ENCODE data around the gene A1BG.
"Not testable (repeated sequence)": the region's sequence is repeated elsewhere in the genome, so short reads cannot be mapped to it uniquely, and the experiment has no call there.

A1BG gene

GRCh38 chr19:58338825-58339558, 14.3 kb downstream of the A1BG start:
- FAIRE-seq (no peak), DNase-seq (ENCODE audit: insufficient read length, low spot score) (no peak)

GRCh38 chr19:58338336-58338735, 15.0 kb downstream of the A1BG start:
- FAIRE-seq: no peak
- no peak for DNase-seq (ENCODE audit: insufficient read length, low spot score)

GRCh38 chr19:58336820-58337219, 16.5 kb downstream of the A1BG start:
- no peak for DNase-seq (ENCODE audit: insufficient read length, low spot score)
- no peak for FAIRE-seq

GRCh38 chr19:58336216-58336615, 17.1 kb downstream of the A1BG start:
- DNase-seq (ENCODE audit: insufficient read length, low spot score) (no peak), FAIRE-seq (no peak)

GRCh38 chr19:58335630-58336029, 17.7 kb downstream of the A1BG start:
- FAIRE-seq (no peak), DNase-seq (ENCODE audit: insufficient read length, low spot score) (no peak)

GRCh38 chr19:58334691-58335249, 18.5 kb downstream of the A1BG start:
- FAIRE-seq: no peak

GRCh38 chr19:58332697-58333096, 20.6 kb downstream of the A1BG start:
- DNase-seq (ENCODE audit: insufficient read length, low spot score): no peak
- no peak for FAIRE-seq

More at GRCh38 chr19:58334691-58335249, 18.5 kb downstream of the A1BG start:
- DNase-seq (ENCODE audit: insufficient read length, low spot score): no peak

GRCh38 chr19:58330458-58330857, 22.8 kb downstream of the A1BG start:
- FAIRE-seq (no peak), DNase-seq (ENCODE audit: insufficient read length, low spot score) (no peak)

- no peak for FAIRE-seq
- no peak for DNase-seq (ENCODE audit: insufficient read length, low spot score)
Measured at GRCh38 chr19:58328999-58329398, 24.3 kb downstream of the A1BG start.

GRCh38 chr19:58326914-58327726, 26.2 kb downstream of the A1BG start, which contains the start of gene ZSCAN22:
ZSCAN22 (plus strand) TSS chr19:58326994; CDS start chr19:58334803, 7,809 bp downstream.
- peak; percentile 95 for FAIRE-seq
- DNase-seq (ENCODE audit: insufficient read length, low spot score): peak; percentile 96

GRCh38 chr19:58326501-58326913, 26.8 kb downstream of the A1BG start:
- no peak for FAIRE-seq

GRCh38 chr19:58325311-58326022, 27.8 kb downstream of the A1BG start:
- no peak for DNase-seq (ENCODE audit: insufficient read length, low spot score)
- FAIRE-seq: no peak

More at GRCh38 chr19:58326501-58326913, 26.8 kb downstream of the A1BG start:
- no peak for DNase-seq (ENCODE audit: insufficient read length, low spot score)

- FAIRE-seq (peak; percentile 38), DNase-seq (ENCODE audit: insufficient read length, low spot score) (no peak)
Measured at GRCh38 chr19:58319241-58319640, 34.1 kb downstream of the A1BG start.

- no peak for DNase-seq (ENCODE audit: insufficient read length, low spot score)
- FAIRE-seq: no peak
Measured at GRCh38 chr19:58318297-58318696, 35.0 kb downstream of the A1BG start.

GRCh38 chr19:58317476-58318072, 35.7 kb downstream of the A1BG start:
- FAIRE-seq (no peak), DNase-seq (ENCODE audit: insufficient read length, low spot score) (no peak)

GRCh38 chr19:58315580-58315979, 37.7 kb downstream of the A1BG start:
- DNase-seq (ENCODE audit: insufficient read length, low spot score): no peak
- FAIRE-seq: no peak

- no peak for DNase-seq (ENCODE audit: insufficient read length, low spot score)
- peak; percentile 40 for FAIRE-seq
Measured at GRCh38 chr19:58311345-58311865, 41.9 kb downstream of the A1BG start.

- DNase-seq (ENCODE audit: insufficient read length, low spot score); FAIRE-seq: not testable (repeated sequence)
Measured at GRCh38 chr19:58310685-58311084, 42.6 kb downstream of the A1BG start.

- FAIRE-seq (no peak), DNase-seq (ENCODE audit: insufficient read length, low spot score) (no peak)
Measured at GRCh38 chr19:58307736-58308135, 45.6 kb downstream of the A1BG start.

GRCh38 chr19:58305932-58306323, 47.4 kb downstream of the A1BG start:
- DNase-seq (ENCODE audit: insufficient read length, low spot score) (no peak), FAIRE-seq (no peak)

All from HTR-8/SVneo (cell line).